ENCODE measurements around the gene GATD1.

- TF ChIP-seq CTCF (IDR thresholded peaks at IDR 0.05): peak in 1 of 6 experiments; percentile 13
- TF ChIP-seq POLR2A (IDR thresholded peaks at IDR 0.05): no peak
Measured at GRCh38 chr11:808427-809286, 31.4 kb upstream of the GATD1 start.

Data from esophagus squamous epithelium (tissue), 4 donors.